HG02943 (cell line): ENCODE results near the gene SLC39A11.

Experiments used
- ATAC-seq: cut with Tn5 transposase; IDR thresholded peaks from one replicate; pipeline ENCODE4 v1.9.1; 2021; ENCODE audit warnings: mild to moderate bottlenecking, low read depth, moderate library complexity; ENCODE audit not compliant: unreplicated experiment

Gene SLC39A11

DNA sequence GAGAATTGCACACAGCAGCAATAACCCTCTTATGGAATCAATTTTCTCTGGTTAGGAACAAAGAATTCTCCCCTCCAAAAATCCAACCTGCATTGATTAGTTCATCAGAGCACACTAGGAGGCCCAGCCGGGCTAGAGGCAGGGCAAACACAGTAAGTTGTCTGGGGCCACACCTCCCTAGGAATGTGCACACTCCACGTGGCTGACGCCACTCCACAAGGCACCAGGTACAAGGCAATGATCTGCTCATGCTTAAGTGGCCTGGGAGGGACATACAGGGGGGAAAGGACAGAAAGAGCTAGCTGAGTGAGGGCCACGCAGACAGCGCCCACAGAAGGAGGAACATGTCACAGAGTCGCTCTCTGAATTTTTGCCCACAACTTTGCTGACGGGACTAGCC is 107.6 kb downstream of the SLC39A11 start:
- no peak for ATAC-seq

DNA sequence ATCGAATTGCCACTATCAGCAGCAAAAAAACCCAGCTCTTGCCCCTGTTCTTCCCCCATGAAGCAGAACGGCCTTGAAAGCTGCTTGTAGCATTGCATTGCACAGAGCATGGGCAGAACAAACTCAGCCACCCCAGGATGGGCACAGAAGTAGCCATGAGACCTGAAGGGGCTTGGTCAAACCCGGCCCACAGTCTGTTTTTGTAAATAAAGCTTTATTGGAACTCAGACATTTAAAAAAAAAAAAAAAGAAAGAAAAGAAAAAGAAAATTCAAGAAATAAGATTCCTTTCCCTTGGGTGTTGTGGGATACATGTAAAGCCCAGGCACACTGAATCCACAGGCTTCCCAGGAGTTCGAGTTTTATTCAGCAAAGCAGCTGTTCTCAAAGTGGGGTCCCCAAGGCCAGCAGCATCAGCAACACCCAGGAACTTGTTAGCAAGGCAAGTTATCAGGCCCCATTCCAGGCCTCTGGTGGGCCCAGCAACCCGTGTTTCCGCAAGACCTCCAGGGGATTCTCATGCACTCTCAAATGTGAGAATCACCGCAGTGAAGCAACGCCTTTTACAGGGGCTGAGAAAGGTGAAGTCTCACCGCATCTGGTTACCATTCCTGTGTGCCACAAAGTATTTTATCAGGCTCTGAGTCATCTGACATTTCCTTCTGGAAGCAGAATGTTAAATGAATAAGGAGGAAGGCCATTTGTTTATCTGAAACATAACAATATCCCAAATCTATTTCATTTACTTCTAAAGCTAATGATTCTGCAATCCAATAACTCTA is 108.2 kb downstream of the SLC39A11 start:
- ATAC-seq: no peak

DNA sequence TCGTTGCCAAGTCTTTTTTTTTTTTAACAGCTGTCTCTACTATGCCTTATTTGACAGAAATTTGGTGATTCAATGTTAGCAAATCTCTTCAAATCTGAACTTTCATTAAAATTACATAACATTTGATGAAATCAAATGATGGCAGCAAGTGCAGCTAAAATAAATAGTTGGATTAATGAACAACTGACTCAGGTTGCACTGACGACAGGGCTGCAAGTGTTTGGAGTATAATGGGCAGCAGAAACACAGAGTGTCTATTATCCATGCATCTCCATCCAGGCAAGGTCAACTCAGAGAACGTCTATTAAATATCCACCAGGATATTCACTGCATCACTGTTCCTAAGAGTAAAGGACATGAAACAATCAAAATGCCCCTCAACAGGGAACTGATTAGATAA is 109.8 kb downstream of the SLC39A11 start:
- ATAC-seq: no peak

DNA sequence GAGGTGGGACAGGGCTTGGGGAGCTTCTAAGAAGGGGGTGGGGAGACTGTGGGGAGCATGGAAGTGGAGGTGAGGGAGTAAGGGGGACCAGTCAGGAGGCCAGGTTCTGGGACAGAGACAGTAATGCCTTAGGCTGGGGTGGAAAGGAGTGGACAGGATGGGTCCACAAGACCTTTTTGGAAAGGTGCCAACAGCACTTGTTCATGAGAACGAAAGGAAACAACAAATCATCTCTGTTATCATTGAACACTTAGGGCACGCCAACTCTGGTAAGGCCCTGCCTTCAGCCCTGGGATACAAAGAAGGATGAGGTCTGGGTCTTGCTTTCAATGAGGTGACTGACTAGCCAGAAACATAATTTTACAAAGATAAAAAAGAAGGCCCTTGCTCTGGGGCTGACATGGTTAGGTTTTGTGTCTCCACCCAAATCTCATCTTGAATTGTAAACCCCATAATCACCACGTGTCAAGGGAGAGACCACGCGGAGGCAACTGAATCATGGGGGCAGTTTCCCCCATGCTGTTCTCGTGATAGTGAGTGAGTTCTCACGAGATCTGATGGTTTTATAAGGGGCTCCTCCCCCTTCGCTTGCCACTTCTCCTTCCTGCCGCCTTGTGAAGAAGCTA is 113.8 kb downstream of the SLC39A11 start:
- ATAC-seq: no peak

DNA sequence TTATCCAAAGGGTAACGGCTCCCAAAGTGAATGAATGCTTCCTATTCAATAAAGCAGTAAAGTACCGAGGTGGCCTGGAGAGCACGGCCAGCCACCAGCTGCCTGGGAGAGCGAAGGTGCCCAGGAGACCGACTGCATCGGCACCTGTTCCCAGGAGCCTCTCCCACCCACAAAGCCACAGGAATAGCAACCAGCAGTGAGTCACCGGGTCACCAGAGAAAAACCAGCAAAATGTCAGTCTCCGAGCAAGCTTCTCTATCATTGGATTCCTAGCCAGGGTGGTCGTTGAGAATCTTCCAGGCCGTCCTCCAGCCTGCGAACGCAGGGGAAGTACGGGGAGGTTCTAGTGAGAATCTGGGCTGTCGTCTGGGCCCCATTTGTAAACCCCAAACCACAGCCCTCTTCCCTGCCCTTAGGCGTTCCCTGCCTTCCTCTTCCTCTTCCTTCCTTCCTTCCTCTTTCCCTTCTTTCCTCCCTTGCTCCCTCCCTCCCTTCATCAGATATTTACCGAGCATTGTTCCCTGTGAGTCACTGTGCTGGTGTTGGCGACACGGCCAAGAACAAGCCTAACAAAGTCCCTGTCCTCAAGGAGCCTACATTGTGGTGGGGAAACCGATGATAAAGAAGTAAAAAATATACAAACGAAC is 114.6 kb downstream of the SLC39A11 start:
- no peak for ATAC-seq

DNA sequence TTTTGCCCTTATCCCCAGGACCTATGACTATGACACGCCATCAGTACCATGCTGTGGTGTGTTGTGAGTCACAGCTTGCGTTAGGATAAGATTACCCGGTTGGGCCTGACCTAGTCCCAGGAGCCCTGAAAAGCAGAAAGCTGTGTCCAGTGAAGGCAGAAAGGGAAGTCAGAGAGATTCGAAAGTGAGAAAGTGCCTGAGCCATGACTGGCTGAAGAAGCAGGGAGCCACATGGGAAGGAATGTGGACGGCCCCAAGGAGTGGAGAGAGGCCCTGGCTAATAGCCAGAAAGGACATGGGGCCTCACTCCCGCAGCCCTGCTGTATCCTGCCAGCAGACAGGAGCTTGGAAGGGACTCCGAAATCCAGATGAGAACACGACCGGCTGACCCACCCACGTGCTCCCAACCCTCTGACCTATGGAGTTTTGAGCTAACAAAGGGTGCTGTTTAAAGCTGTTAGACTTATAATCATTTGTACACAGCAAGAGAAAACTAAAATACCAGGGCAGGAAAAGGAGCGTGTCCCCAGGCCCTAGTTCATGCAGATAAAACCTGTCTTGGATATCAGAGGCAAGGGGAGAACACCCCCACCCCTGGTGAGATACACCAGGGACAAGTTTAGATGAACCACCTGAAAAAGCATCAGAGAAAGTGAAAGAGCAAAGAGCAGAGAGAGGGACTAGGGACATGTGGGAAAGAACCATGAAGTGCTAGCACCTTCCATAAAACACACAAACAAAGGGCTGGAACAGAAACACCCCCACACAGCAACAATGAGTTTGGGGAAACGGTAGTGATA is 115.3 kb downstream of the SLC39A11 start:
- ATAC-seq: no peak

DNA sequence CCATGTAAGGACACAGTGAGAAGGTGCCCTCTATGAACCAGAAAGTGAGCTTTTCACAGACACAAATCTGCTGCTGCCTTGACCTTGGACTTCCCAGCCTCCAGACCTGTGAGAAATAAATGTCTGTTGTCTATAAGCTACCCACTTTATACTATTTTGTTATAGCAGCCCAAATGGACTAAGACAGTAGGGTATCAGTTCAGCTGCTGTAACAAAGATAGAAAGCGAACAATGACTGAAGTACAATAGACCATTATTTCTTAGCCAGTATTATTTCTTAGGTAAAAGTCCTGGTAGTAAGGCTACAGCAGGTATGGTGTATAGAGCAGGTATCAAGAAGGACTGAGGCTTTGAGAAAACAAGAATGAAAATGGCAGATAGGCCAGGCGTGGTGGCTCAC is 117.0 kb downstream of the SLC39A11 start:
- ATAC-seq: no peak

DNA sequence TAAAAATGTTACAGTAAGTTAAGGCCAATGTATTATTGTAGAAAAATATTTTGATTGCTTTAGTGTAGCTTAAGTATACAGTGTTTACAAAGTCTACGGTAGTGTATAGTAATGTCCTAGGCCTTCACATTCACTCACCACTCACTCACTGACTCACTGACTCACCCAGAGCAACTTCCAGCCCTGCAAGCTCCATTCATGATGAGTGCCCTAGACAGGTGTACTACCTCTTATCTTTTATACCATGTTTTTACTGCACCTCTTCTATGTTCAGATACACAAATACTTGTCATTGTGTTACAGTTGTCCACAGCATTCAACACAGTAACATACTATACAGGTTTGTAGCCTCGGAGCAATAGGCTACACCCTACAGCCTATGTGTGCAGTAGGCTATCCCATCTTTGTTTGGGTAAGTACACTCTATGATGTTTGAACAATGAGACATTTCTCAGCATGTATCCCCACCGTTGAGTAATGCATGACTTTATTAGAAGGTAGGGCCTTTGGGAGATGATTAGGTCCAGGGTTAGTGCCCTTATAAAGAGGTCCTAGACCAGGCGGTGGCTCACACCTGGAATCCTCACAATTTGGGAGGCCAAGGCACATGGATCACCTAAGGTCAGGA is 117.8 kb downstream of the SLC39A11 start:
- ATAC-seq: no peak

DNA sequence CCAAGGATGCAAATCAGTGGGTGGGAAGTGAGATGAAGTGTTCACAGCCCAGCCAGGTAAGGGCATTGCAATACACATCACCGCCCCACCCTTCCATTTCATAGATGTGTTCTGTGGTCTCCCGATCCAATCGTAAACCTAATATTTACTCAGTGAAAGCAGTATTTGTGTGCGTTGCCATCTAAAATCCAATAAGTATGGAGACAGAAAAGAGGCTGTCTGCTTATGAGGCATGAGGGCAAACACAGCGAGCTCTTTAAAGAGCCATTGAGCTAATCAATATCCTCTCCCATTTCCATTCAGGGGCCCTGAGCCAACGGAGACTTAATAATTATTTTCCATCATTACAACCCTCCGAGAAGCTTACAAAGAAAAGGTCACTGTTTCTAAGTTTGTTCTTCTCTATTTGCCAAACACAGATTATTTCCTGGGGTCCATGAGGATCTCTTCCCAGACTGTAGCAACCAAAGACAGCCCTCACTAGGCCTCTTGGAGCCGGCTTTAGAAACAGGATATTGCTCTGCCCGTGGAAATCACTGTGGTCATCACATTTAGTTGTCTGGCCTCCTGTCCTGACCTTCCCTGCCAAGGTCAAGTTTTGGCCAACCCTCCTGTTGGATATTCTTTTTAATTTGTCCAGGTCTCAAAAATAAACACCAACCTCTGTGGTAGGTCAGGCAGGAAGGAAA is 120.1 kb downstream of the SLC39A11 start:
- no peak for ATAC-seq

DNA sequence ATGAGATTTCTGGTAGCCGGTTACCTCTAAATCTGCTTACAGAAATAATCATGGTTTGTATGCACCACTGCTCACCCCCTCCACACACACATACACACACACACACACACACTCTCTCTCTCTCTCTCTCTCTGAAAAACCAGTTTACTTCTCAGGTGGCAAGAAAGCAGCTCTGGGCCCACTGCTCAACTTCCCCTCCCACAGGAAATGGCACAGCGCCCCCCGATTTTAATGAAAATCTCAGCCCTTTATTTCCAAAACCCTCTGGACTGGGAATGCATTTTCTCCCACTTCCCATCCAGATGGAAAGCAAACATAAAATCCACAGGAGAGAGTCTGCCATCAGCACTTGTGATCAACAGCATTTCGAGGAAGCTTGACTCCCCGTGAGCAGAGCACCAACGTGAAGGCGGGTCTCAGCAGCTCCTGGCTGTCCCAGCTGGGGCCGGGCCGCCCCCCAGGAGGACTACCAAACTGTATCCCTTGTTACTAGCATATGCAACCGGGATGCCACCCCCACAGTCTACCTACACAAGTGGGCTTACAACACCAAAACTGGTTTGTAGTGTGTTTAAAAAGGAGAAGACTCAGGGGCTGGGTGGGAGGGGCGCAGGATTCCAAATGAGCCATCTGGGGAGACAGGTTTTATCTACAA is 121.1 kb downstream of the SLC39A11 start:
- ATAC-seq: no peak

DNA sequence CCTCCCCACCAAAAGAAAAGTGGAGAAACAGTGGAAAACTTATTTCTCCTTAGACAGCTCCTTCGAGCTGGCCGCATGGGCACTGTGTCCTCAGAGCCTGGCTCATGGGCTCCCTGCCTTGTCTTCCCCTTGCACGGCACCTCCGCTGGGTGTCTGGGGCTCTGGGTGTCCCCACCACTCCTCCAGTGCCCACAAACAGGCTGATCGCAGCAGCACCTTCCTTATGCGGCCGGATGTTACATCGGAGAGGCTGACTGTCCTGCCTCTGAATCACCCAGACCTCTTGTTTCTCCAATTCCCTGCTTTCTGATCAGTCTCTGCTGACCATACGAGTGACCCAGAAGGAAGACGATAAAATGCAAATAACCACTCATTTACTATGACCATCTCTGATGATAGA is 121.7 kb downstream of the SLC39A11 start:
- ATAC-seq: no peak

DNA sequence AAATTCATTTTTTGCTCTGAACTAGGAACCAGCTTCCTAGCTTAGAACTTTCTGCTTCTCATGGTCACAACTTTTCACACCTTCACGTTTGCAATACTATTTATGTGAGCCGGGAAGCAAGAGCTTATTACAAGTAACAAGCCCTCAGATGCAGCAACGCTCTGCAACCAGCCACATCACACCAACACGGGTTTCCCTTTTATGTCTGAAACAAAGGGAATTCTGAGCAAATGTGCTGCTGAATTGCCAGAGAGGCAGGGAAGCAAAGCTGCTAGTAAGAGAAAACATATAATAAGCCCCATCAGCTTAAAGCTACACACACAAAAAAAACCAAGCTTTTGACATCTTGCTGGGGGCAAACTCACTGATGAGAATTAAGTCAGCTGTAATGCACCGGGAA is 122.2 kb downstream of the SLC39A11 start:
- no peak for ATAC-seq

DNA sequence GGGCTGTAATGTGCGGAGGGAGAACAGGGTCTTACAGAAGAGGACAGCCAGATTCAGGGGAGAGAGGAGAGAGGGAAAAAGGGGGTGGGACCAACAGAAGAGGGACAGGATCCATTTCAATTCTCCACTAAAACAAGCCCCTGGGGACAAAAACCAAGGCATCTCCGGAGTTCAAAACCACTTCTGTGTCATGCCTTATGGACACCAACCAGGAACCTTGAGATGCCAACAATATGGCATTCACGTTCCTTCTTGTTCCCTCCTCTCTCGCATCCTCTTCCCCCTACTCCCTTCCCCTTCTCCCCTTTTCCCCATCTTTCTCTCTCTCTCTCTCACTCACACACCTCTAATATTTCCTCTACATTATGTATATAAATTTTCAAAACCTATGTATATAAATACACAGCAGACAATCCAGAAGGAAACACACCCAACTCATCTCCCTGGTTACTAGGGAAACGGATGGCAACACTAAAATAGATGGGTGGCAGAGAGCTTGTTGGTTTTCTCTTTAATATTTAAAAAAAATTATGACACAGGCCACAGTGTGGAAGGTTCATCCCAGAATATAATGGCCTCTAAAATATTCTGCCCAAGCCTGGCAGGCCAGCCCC is 123.1 kb downstream of the SLC39A11 start:
- no peak for ATAC-seq

DNA sequence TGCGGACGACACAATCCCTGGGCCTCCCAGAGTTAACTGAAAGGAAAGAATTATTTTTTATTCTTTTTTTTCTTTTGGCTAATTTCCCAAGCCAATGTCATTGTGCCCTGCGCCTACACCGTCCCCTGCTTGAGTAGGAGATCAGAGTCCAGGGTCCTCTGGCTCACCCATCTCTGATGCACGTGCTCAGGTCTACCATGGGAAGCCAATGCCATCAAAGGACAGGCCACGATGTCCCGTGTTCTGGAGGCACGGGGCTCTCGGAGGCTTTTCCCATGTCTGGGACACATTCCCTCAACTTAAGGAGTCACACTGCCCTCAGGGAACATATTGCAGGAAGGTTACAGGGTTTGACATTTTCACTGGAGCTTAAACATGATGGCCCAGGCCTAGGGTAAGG is 123.7 kb downstream of the SLC39A11 start:
- no peak for ATAC-seq

DNA sequence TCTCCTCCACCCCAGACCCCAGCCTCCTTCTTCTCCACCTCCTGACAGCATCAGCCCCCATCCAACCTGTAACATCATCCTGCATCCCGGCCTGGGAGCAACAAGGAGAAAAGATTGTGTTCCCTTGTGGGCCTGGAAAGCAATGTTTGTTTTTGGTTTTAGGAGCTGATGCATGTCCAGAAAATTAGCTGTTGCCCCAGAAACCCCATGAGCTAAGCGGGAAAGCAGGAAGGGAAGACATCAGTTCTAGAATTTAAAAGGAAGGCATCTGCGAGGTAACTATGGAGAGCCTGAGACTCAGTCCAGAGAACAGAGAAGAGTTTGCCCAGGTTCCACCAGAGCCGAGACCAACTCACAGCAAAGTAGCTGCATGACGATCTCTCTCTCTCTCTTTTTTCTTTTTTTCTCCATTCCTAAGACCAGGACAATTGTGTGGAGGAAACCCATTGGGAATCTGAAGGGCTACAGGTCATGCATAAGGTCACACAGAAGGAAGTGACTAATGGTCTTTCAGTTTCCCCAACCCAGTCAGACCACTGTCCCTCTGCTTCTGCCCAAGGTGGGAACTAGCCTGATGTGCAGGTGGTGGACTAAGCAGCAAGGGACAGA is 124.4 kb downstream of the SLC39A11 start:
- ATAC-seq: no peak

DNA sequence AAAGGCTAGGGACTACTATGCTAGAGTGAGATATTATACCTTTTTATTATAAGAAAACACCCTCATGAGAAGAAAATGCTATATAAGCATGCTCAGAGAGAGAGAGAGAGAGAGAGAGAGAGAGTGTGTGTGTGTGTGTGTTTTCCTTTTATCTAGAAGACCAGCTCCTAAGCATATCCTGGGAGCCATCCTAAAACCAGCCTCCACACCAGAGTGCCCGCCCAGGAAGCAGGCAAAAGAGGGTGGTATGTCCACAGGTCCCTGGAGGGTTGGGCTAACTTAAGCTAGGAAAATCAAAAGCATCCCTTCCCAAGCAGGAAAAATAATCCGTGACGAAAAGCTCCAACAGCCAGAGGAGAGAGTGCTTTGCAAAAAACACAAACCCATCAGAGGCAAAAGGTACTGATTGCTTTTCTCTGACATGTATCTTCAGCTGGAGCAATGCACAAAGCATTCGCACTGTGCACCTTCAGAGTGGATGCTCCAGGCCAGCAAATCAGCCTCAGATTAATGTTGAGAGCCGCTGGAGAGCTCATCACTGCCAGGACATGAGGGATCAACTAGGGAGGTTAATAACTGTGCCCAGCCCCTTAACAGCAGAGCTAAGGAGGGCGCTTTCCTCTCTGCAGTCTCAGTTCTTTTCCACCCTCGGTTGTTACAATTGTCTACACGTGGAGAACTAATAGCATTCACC is 125.1 kb downstream of the SLC39A11 start:
- ATAC-seq: no peak

DNA sequence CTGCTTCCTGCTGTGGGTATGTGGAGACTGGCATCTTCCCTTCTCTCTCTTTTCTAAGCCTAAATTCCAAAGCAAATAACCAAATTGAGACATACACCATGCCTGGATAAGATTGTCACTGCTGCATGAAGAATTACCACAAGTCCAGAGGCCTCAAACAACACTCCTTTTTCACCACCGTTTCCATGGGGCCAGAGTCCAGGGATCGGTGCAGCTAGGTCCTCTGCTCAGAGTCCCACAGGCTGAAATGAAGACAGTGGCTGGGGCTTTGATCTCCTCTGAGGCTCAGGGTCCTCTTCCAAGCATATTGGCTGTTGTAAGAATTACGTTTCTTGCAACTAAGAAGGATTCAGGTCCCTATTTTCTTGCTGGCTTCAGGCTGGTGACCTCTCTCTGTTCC is 130.4 kb downstream of the SLC39A11 start:
- ATAC-seq: no peak
